Vagina (tissue), 2 donors: ENCODE data around the gene CCDC85C.

ENCODE experiments used
- POLR2AphosphoS5 ChIP-seq, 2 donors: sonication (generic); formaldehyde crosslinking; IDR thresholded peaks; one replicate each; pipeline ENCODE4 v1.9.0; 2017; ENCODE audit warnings: antibody characterized with exemption in 2 of 2, mild to moderate bottlenecking in 2 of 2, low read depth in 1 of 2; ENCODE audit not compliant: insufficient read depth in 1 of 2
- TF ChIP-seq, protein P1 (sequence below), 3 experiments: fragments of 450-650 bp in 2 of 3; fragments of 200-600 bp in 1 of 3; sonication (generic) in 1 of 3; IDR thresholded peaks; one replicate each; pipeline ENCODE4 v1.5.1; 2017 to 2019; ENCODE audit warnings: antibody characterized with exemption in 3 of 3, mild to moderate bottlenecking in 2 of 3, moderate library complexity in 2 of 3

DNA sequence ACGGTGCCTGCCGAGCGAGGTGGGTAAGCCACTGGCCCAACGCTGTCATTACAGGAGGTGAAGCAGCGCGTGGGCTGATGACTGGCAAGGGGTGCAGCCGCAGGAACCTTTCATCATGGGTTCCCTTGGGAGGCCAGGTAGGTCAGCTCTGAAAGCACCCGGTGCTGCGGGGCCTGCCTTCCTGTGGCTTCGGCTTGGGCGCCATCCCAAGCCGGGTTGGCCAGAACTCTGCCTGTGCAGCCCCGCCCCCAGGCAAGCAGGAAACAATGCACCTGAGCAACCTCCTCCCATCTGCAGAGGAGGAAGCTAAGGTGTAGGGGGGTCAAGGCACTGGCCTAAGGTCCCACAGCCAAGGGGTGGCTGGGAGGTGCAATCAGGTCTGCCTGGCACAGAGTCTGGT lies 21.0 kb upstream of the CCDC85C start:
- TF ChIP-seq, protein P1, sequence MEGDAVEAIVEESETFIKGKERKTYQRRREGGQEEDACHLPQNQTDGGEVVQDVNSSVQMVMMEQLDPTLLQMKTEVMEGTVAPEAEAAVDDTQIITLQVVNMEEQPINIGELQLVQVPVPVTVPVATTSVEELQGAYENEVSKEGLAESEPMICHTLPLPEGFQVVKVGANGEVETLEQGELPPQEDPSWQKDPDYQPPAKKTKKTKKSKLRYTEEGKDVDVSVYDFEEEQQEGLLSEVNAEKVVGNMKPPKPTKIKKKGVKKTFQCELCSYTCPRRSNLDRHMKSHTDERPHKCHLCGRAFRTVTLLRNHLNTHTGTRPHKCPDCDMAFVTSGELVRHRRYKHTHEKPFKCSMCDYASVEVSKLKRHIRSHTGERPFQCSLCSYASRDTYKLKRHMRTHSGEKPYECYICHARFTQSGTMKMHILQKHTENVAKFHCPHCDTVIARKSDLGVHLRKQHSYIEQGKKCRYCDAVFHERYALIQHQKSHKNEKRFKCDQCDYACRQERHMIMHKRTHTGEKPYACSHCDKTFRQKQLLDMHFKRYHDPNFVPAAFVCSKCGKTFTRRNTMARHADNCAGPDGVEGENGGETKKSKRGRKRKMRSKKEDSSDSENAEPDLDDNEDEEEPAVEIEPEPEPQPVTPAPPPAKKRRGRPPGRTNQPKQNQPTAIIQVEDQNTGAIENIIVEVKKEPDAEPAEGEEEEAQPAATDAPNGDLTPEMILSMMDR (IDR thresholded peaks at IDR 0.05), result no peak
- TF ChIP-seq POLR2AphosphoS5 (IDR thresholded peaks at IDR 0.05; ENCODE audit: insufficient read depth in 1 of 2, low read depth in 1 of 2), result no peak
